ENCODE measurements around the gene KDR. TPM values are rescaled to one million over a fixed set of nuclear protein-coding genes. Genes with fewer than 3 reads are reported as not detected.

Gene KDR
- total RNA-seq, 1 experiment from 2014 or later = 0.52 TPM

DNA sequence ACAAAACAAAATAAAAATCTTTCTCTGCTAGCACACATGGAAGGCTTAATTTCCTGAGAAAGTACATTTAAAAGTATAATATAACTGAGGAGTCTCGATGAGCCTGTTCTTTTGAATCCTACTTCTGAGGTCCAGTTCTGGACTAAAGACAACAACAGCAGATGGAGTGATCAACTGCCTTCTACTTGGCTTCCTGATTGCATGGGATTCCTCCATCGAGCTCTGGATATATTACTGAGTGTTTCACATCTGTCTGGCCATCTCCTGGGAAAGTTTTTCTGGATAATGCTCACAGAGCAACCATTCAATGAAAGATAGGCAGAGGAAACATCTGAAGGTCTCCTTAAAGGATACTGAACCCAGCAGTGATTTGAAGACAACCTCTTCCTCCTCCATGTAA, 42.6 kb downstream of the KDR start:
- H4K20me1 ChIP-seq (ENCODE audit: insufficient read depth) = no peaks in the 10 kb centered on the region

More for the DNA sequence above, 42.6 kb downstream of the KDR start:
- peaks cover 17% of the 10 kb centered on the region for H3K27me3 ChIP-seq (ENCODE audit: insufficient read depth, low read length)
- no peaks in the 10 kb centered on the region for H3K9me2 ChIP-seq (ENCODE audit: insufficient read depth)
- intact Hi-C loops (cut with micrococcal nuclease) = no loop called here
- H3K79me2 ChIP-seq (ENCODE audit: insufficient read depth, low read length) = no peaks in the 10 kb centered on the region
- DNase-seq (ENCODE audit: low read depth, low spot score) = no peak
- no peaks in the 10 kb centered on the region for H3K36me3 ChIP-seq (ENCODE audit: control insufficient read depth in 1 of 2, insufficient read depth in 2 of 2, low read length in 2 of 2)
- no peak overlapping the region for H3K4me2 ChIP-seq (ENCODE audit: low read length)
- H3K27ac ChIP-seq (ENCODE audit: low read depth, low read length) = no peak overlapping the region
- POLR2A ChIA-PET = no interaction called here
- no peak overlapping the region for H3K9ac ChIP-seq (ENCODE audit: low read length)
- no peak overlapping the region for H3K4me3 ChIP-seq (replicated peaks in 1 of 2; ENCODE audit: low read depth in 1 of 2, low read length in 2 of 2)
- RAD21 ChIA-PET (ENCODE audit: low non-redundant PET in 1 of 2, low total read pairs in 2 of 2, uncharacterized antibody in 2 of 2, unreplicated experiment in 2 of 2) = no interaction called here
- ATAC-seq = no peak
- no peaks in the 10 kb centered on the region for H3K4me1 ChIP-seq (ENCODE audit: control insufficient read depth in 1 of 2, insufficient read depth in 2 of 2, low read length in 2 of 2)
- no peaks in the 10 kb centered on the region for H3K9me3 ChIP-seq (ENCODE audit: control insufficient read depth in 1 of 2, insufficient read depth in 1 of 2, low read depth in 1 of 2, low read length in 2 of 2)
- TF ChIP-seq RAD21 (IDR thresholded peaks at IDR 0.05; ENCODE audit: low read depth) (no peak), ZNF274 (IDR thresholded peaks at IDR 0.05; ENCODE audit: low read depth, low read length) (no peak), FOSL1 (IDR thresholded peaks at IDR 0.05; ENCODE audit: low read depth) (no peak), ELF1 (IDR thresholded peaks at IDR 0.05; ENCODE audit: borderline replicate concordance, low read depth) (no peak), EZH2phosphoT487 (IDR thresholded peaks at IDR 0.05; ENCODE audit: borderline replicate concordance) (no peak), CEBPB (IDR thresholded peaks at IDR 0.05; ENCODE audit: low read depth) (no peak), POLR2A (IDR thresholded peaks at IDR 0.05; ENCODE audit: borderline replicate concordance, extremely low read depth, insufficient read depth, insufficient read length) (no peak), ZFX (IDR thresholded peaks at IDR 0.05) (no peak), EGR1 (IDR thresholded peaks at IDR 0.05; ENCODE audit: low read depth) (no peak), SRF (IDR thresholded peaks at IDR 0.05; ENCODE audit: low read depth) (no peak), POLR2AphosphoS5 (IDR thresholded peaks at IDR 0.05; ENCODE audit: low read depth, low read length) (no peak), EZH2 (IDR thresholded peaks at IDR 0.05) (no peak), TCF7L2 (IDR thresholded peaks at IDR 0.05; ENCODE audit: borderline replicate concordance, extremely low read depth, insufficient read depth, insufficient read length) (no peak), SIN3A (IDR thresholded peaks at IDR 0.05; ENCODE audit: low read depth) (no peak)
- TF ChIP-seq, protein P1, sequence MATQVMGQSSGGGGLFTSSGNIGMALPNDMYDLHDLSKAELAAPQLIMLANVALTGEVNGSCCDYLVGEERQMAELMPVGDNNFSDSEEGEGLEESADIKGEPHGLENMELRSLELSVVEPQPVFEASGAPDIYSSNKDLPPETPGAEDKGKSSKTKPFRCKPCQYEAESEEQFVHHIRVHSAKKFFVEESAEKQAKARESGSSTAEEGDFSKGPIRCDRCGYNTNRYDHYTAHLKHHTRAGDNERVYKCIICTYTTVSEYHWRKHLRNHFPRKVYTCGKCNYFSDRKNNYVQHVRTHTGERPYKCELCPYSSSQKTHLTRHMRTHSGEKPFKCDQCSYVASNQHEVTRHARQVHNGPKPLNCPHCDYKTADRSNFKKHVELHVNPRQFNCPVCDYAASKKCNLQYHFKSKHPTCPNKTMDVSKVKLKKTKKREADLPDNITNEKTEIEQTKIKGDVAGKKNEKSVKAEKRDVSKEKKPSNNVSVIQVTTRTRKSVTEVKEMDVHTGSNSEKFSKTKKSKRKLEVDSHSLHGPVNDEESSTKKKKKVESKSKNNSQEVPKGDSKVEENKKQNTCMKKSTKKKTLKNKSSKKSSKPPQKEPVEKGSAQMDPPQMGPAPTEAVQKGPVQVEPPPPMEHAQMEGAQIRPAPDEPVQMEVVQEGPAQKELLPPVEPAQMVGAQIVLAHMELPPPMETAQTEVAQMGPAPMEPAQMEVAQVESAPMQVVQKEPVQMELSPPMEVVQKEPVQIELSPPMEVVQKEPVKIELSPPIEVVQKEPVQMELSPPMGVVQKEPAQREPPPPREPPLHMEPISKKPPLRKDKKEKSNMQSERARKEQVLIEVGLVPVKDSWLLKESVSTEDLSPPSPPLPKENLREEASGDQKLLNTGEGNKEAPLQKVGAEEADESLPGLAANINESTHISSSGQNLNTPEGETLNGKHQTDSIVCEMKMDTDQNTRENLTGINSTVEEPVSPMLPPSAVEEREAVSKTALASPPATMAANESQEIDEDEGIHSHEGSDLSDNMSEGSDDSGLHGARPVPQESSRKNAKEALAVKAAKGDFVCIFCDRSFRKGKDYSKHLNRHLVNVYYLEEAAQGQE (IDR thresholded peaks at IDR 0.05; ENCODE audit: low read depth) = no peak
- TF ChIP-seq, protein P2, sequence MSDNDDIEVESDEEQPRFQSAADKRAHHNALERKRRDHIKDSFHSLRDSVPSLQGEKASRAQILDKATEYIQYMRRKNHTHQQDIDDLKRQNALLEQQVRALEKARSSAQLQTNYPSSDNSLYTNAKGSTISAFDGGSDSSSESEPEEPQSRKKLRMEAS (IDR thresholded peaks at IDR 0.05) = no peak
- TF ChIP-seq, protein P3, sequence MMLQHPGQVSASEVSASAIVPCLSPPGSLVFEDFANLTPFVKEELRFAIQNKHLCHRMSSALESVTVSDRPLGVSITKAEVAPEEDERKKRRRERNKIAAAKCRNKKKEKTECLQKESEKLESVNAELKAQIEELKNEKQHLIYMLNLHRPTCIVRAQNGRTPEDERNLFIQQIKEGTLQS (IDR thresholded peaks at IDR 0.05) = no peak
- TF ChIP-seq, protein P4, sequence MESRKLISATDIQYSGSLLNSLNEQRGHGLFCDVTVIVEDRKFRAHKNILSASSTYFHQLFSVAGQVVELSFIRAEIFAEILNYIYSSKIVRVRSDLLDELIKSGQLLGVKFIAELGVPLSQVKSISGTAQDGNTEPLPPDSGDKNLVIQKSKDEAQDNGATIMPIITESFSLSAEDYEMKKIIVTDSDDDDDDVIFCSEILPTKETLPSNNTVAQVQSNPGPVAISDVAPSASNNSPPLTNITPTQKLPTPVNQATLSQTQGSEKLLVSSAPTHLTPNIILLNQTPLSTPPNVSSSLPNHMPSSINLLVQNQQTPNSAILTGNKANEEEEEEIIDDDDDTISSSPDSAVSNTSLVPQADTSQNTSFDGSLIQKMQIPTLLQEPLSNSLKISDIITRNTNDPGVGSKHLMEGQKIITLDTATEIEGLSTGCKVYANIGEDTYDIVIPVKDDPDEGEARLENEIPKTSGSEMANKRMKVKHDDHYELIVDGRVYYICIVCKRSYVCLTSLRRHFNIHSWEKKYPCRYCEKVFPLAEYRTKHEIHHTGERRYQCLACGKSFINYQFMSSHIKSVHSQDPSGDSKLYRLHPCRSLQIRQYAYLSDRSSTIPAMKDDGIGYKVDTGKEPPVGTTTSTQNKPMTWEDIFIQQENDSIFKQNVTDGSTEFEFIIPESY (IDR thresholded peaks at IDR 0.05; ENCODE audit: extremely low read depth, insufficient replicate concordance, low read length) = no peak
- TF ChIP-seq, protein P5, sequence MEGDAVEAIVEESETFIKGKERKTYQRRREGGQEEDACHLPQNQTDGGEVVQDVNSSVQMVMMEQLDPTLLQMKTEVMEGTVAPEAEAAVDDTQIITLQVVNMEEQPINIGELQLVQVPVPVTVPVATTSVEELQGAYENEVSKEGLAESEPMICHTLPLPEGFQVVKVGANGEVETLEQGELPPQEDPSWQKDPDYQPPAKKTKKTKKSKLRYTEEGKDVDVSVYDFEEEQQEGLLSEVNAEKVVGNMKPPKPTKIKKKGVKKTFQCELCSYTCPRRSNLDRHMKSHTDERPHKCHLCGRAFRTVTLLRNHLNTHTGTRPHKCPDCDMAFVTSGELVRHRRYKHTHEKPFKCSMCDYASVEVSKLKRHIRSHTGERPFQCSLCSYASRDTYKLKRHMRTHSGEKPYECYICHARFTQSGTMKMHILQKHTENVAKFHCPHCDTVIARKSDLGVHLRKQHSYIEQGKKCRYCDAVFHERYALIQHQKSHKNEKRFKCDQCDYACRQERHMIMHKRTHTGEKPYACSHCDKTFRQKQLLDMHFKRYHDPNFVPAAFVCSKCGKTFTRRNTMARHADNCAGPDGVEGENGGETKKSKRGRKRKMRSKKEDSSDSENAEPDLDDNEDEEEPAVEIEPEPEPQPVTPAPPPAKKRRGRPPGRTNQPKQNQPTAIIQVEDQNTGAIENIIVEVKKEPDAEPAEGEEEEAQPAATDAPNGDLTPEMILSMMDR (IDR thresholded peaks at IDR 0.05 in 2 of 3, conservative IDR thresholded peaks at IDR 0.05 in 1 of 3; ENCODE audit: borderline replicate concordance in 1 of 3, insufficient read depth in 1 of 3, low read depth in 2 of 3, low read length in 2 of 3) = no peak
- H2AFZ ChIP-seq (ENCODE audit: low read depth, low read length, poor library complexity, severe bottlenecking) = no peak overlapping the region
- BruUV-seq (replicated peaks) = no TSS peak
- CTCF ChIA-PET = no interaction called here

Measured in HCT116 (cell line).